GM12891 (cell line): ENCODE data around the gene CDHR4.

Source experiments
- PAX5 ChIP-seq: IDR thresholded peaks from 2 replicates; pipeline ENCODE4 v1.6.1; 2011; ENCODE audit warnings: low read length, moderate library complexity, mild to moderate bottlenecking; ENCODE audit not compliant: insufficient read depth, severe bottlenecking
- TAF1 ChIP-seq: IDR thresholded peaks from 2 replicates; pipeline ENCODE4 v1.6.1; 2011; ENCODE audit warnings: low read depth, low read length, control low read depth

- TF ChIP-seq TAF1, result no peak
- TF ChIP-seq PAX5, result no peak
These were observed 43.6 kb downstream of the CDHR4 start for GRCh38 chr3:49756036-49756435.
